ENCODE measurements around the gene PTGER2. TPM values are rescaled to one million over a fixed set of nuclear protein-coding genes. Genes with fewer than 3 reads are reported as not detected.

The PTGER2 gene
- total RNA-seq (2014; rRNA removed; shearing (Covaris generic); ENCODE audit: low replicate concordance) = not detected in 2 replicates

GRCh38 chr14:52313903-52314594, at the start of gene PTGER2:
Gene PTGER2 (plus strand): TSS chr14:52314312. CDS start chr14:52314549, 237 bp downstream.
- no peaks in the 10 kb centered on the region for H4K20me1 ChIP-seq (ENCODE audit: insufficient read depth, low read depth, low read length)
- no peaks in the 10 kb centered on the region for H3K27me3 ChIP-seq (ENCODE audit: low read length)
- no peak within 1 kb of the TSS for H3K4me2 ChIP-seq (ENCODE audit: low read depth, low read length, poor library complexity, severe bottlenecking)
- no peaks in the 10 kb centered on the region for H3K9me2 ChIP-seq (replicated peaks; ENCODE audit: insufficient read depth, low read length)
- H3K4me3 ChIP-seq (ENCODE audit: low read length) = no peak within 1 kb of the TSS
- H3K27ac ChIP-seq (ENCODE audit: low read length) = no peak within 1 kb of the TSS
- peaks cover 7% of the 10 kb centered on the region for H3K4me1 ChIP-seq (ENCODE audit: low read length)
- no peak for DNase-seq
- no peak within 1 kb of the TSS for H2AFZ ChIP-seq (ENCODE audit: low read length)
- H3K36me3 ChIP-seq (ENCODE audit: insufficient read depth, low read length) = no peaks in the 10 kb centered on the region
- H3K9ac ChIP-seq (ENCODE audit: low read length) = no peak within 1 kb of the TSS
- no peaks in the 10 kb centered on the region for H3K9me3 ChIP-seq (ENCODE audit: low read length)
- H3K79me2 ChIP-seq (ENCODE audit: low read length) = no peaks in the 10 kb centered on the region

GRCh38 chr14:52265253-52265652, 48.9 kb upstream of the PTGER2 start:
- H3K36me3 ChIP-seq (ENCODE audit: insufficient read depth, low read length) = no peaks in the 10 kb centered on the region
- H3K4me1 ChIP-seq (ENCODE audit: low read length) = no peaks in the 10 kb centered on the region
- H2AFZ ChIP-seq (ENCODE audit: low read length) = no peak overlapping the region
- H3K9me3 ChIP-seq (ENCODE audit: low read length) = no peaks in the 10 kb centered on the region
- no peaks in the 10 kb centered on the region for H3K9me2 ChIP-seq (replicated peaks; ENCODE audit: insufficient read depth, low read length)
- H4K20me1 ChIP-seq (ENCODE audit: insufficient read depth, low read depth, low read length) = no peaks in the 10 kb centered on the region
- no peaks in the 10 kb centered on the region for H3K27me3 ChIP-seq (ENCODE audit: low read length)
- H3K9ac ChIP-seq (ENCODE audit: low read length) = no peak overlapping the region
- H3K4me2 ChIP-seq (ENCODE audit: low read depth, low read length, poor library complexity, severe bottlenecking) = no peak overlapping the region
- H3K79me2 ChIP-seq (ENCODE audit: low read length) = no peaks in the 10 kb centered on the region
- no peak for DNase-seq
- H3K27ac ChIP-seq (ENCODE audit: low read length) = no peak overlapping the region
- no peak overlapping the region for H3K4me3 ChIP-seq (ENCODE audit: low read length)

GRCh38 chr14:52266179-52266578, 47.9 kb upstream of the PTGER2 start:
- Histone ChIP-seq H4K20me1 (ENCODE audit: insufficient read depth, low read depth, low read length) (no peaks in the 10 kb centered on the region), H3K9me3 (ENCODE audit: low read length) (no peaks in the 10 kb centered on the region), H3K36me3 (ENCODE audit: insufficient read depth, low read length) (no peaks in the 10 kb centered on the region), H3K4me1 (ENCODE audit: low read length) (no peaks in the 10 kb centered on the region), H3K9ac (ENCODE audit: low read length) (no peak overlapping the region), H3K4me2 (ENCODE audit: low read depth, low read length, poor library complexity, severe bottlenecking) (no peak overlapping the region), H3K27ac (ENCODE audit: low read length) (no peak overlapping the region), H3K79me2 (ENCODE audit: low read length) (no peaks in the 10 kb centered on the region), H3K4me3 (ENCODE audit: low read length) (no peak overlapping the region), H3K27me3 (ENCODE audit: low read length) (no peaks in the 10 kb centered on the region), H2AFZ (ENCODE audit: low read length) (no peak overlapping the region), H3K9me2 (replicated peaks; ENCODE audit: insufficient read depth, low read length) (no peaks in the 10 kb centered on the region)
- no peak for DNase-seq

- Histone ChIP-seq H3K79me2 (ENCODE audit: low read length) (no peaks in the 10 kb centered on the region), H3K4me3 (ENCODE audit: low read length) (no peak overlapping the region), H2AFZ (ENCODE audit: low read length) (no peak overlapping the region), H3K36me3 (ENCODE audit: insufficient read depth, low read length) (no peaks in the 10 kb centered on the region), H3K27ac (ENCODE audit: low read length) (no peak overlapping the region), H3K9me3 (ENCODE audit: low read length) (no peaks in the 10 kb centered on the region), H3K9me2 (replicated peaks; ENCODE audit: insufficient read depth, low read length) (no peaks in the 10 kb centered on the region), H4K20me1 (ENCODE audit: insufficient read depth, low read depth, low read length) (no peaks in the 10 kb centered on the region), H3K9ac (ENCODE audit: low read length) (no peak overlapping the region), H3K4me1 (ENCODE audit: low read length) (no peaks in the 10 kb centered on the region), H3K27me3 (ENCODE audit: low read length) (no peaks in the 10 kb centered on the region), H3K4me2 (ENCODE audit: low read depth, low read length, poor library complexity, severe bottlenecking) (no peak overlapping the region)
- DNase-seq = no peak
These were observed 47.3 kb upstream of the PTGER2 start for GRCh38 chr14:52266782-52267181.

GRCh38 chr14:52267501-52268278, 46.4 kb upstream of the PTGER2 start, which contains the start of gene PTGDR:
Gene PTGDR (plus strand): TSS chr14:52267698. CDS start chr14:52267815, 117 bp downstream.
- Histone ChIP-seq H3K4me2 (ENCODE audit: low read depth, low read length, poor library complexity, severe bottlenecking) (no peak within 1 kb of the TSS), H3K27ac (ENCODE audit: low read length) (no peak within 1 kb of the TSS), H2AFZ (ENCODE audit: low read length) (no peak within 1 kb of the TSS)

GRCh38 chr14:52268279-52269061, 45.6 kb upstream of the PTGER2 start:
- no peak overlapping the region for H3K4me2 ChIP-seq (ENCODE audit: low read depth, low read length, poor library complexity, severe bottlenecking)
- no peak overlapping the region for H3K4me3 ChIP-seq (ENCODE audit: low read length)
- no peak for DNase-seq

More at GRCh38 chr14:52267501-52268278, 46.4 kb upstream of the PTGER2 start, which contains the start of gene PTGDR:
- Histone ChIP-seq H3K36me3 (ENCODE audit: insufficient read depth, low read length) (no peaks in the 10 kb centered on the region), H3K9me2 (replicated peaks; ENCODE audit: insufficient read depth, low read length) (no peaks in the 10 kb centered on the region), H3K9ac (ENCODE audit: low read length) (no peak within 1 kb of the TSS), H3K27me3 (ENCODE audit: low read length) (no peaks in the 10 kb centered on the region), H3K4me3 (ENCODE audit: low read length) (no peak within 1 kb of the TSS), H4K20me1 (ENCODE audit: insufficient read depth, low read depth, low read length) (no peaks in the 10 kb centered on the region), H3K9me3 (ENCODE audit: low read length) (no peaks in the 10 kb centered on the region), H3K79me2 (ENCODE audit: low read length) (no peaks in the 10 kb centered on the region), H3K4me1 (ENCODE audit: low read length) (no peaks in the 10 kb centered on the region)
- no peak for DNase-seq

GRCh38 chr14:52269100-52269499, 45.0 kb upstream of the PTGER2 start:
- H3K9me2 ChIP-seq (replicated peaks; ENCODE audit: insufficient read depth, low read length) = no peaks in the 10 kb centered on the region
- no peak overlapping the region for H2AFZ ChIP-seq (ENCODE audit: low read length)
- no peak overlapping the region for H3K9ac ChIP-seq (ENCODE audit: low read length)
- no peaks in the 10 kb centered on the region for H3K9me3 ChIP-seq (ENCODE audit: low read length)
- no peak overlapping the region for H3K4me2 ChIP-seq (ENCODE audit: low read depth, low read length, poor library complexity, severe bottlenecking)
- H3K79me2 ChIP-seq (ENCODE audit: low read length) = no peaks in the 10 kb centered on the region
- no peaks in the 10 kb centered on the region for H3K4me1 ChIP-seq (ENCODE audit: low read length)
- no peaks in the 10 kb centered on the region for H4K20me1 ChIP-seq (ENCODE audit: insufficient read depth, low read depth, low read length)
- no peak overlapping the region for H3K27ac ChIP-seq (ENCODE audit: low read length)
- no peaks in the 10 kb centered on the region for H3K27me3 ChIP-seq (ENCODE audit: low read length)
- no peak overlapping the region for H3K4me3 ChIP-seq (ENCODE audit: low read length)
- no peak for DNase-seq
- no peaks in the 10 kb centered on the region for H3K36me3 ChIP-seq (ENCODE audit: insufficient read depth, low read length)

More at GRCh38 chr14:52268279-52269061, 45.6 kb upstream of the PTGER2 start:
- H3K79me2 ChIP-seq (ENCODE audit: low read length) = no peaks in the 10 kb centered on the region
- H3K36me3 ChIP-seq (ENCODE audit: insufficient read depth, low read length) = no peaks in the 10 kb centered on the region
- no peak overlapping the region for H2AFZ ChIP-seq (ENCODE audit: low read length)
- no peak overlapping the region for H3K27ac ChIP-seq (ENCODE audit: low read length)
- H3K4me1 ChIP-seq (ENCODE audit: low read length) = no peaks in the 10 kb centered on the region
- H3K9me3 ChIP-seq (ENCODE audit: low read length) = no peaks in the 10 kb centered on the region
- H3K9me2 ChIP-seq (replicated peaks; ENCODE audit: insufficient read depth, low read length) = no peaks in the 10 kb centered on the region
- H3K9ac ChIP-seq (ENCODE audit: low read length) = no peak overlapping the region
- no peaks in the 10 kb centered on the region for H3K27me3 ChIP-seq (ENCODE audit: low read length)
- H4K20me1 ChIP-seq (ENCODE audit: insufficient read depth, low read depth, low read length) = no peaks in the 10 kb centered on the region

- no peaks in the 10 kb centered on the region for H4K20me1 ChIP-seq (ENCODE audit: insufficient read depth, low read depth, low read length)
- no peaks in the 10 kb centered on the region for H3K9me3 ChIP-seq (ENCODE audit: low read length)
- H3K27me3 ChIP-seq (ENCODE audit: low read length) = no peaks in the 10 kb centered on the region
- H3K9me2 ChIP-seq (replicated peaks; ENCODE audit: insufficient read depth, low read length) = no peaks in the 10 kb centered on the region
- no peak overlapping the region for H3K4me3 ChIP-seq (ENCODE audit: low read length)
- H3K79me2 ChIP-seq (ENCODE audit: low read length) = no peaks in the 10 kb centered on the region
- no peaks in the 10 kb centered on the region for H3K4me1 ChIP-seq (ENCODE audit: low read length)
- H3K4me2 ChIP-seq (ENCODE audit: low read depth, low read length, poor library complexity, severe bottlenecking) = no peak overlapping the region
- no peak overlapping the region for H3K9ac ChIP-seq (ENCODE audit: low read length)
- DNase-seq = no peak
- no peak overlapping the region for H2AFZ ChIP-seq (ENCODE audit: low read length)
- H3K27ac ChIP-seq (ENCODE audit: low read length) = no peak overlapping the region
- no peaks in the 10 kb centered on the region for H3K36me3 ChIP-seq (ENCODE audit: insufficient read depth, low read length)
These were observed 44.1 kb upstream of the PTGER2 start for GRCh38 chr14:52269982-52270381.

Data from Karpas-422 (cell line).